ENCODE data around the gene ZNF841.

DNA sequence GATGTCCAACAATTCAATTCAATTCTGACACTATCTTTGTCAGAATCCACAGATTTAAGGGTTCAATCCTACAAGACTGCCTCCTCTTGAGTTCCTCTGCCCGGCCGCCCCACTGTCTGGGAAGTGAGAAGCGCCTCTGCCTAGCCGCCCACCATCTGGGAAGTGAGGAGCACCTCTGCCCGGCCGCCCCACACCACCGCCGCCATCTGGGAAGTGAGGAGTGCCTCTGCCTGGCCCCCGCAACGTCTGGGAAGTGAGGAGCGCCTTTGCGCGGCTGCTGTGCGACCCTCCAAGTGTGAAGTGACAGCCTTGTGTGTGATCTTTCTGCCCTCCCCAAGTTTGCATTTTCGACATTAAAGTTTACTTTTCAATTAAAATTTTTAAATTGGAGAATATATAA is 73.4 kb downstream of the ZNF841 start:
- TF ChIP-seq, protein P1, sequence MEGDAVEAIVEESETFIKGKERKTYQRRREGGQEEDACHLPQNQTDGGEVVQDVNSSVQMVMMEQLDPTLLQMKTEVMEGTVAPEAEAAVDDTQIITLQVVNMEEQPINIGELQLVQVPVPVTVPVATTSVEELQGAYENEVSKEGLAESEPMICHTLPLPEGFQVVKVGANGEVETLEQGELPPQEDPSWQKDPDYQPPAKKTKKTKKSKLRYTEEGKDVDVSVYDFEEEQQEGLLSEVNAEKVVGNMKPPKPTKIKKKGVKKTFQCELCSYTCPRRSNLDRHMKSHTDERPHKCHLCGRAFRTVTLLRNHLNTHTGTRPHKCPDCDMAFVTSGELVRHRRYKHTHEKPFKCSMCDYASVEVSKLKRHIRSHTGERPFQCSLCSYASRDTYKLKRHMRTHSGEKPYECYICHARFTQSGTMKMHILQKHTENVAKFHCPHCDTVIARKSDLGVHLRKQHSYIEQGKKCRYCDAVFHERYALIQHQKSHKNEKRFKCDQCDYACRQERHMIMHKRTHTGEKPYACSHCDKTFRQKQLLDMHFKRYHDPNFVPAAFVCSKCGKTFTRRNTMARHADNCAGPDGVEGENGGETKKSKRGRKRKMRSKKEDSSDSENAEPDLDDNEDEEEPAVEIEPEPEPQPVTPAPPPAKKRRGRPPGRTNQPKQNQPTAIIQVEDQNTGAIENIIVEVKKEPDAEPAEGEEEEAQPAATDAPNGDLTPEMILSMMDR (IDR thresholded peaks at IDR 0.05; ENCODE audit: low read length): no peak
- TF ChIP-seq EZH2 (IDR thresholded peaks at IDR 0.05; ENCODE audit: borderline replicate concordance, low read length): no peak
